Sigmoid colon (tissue), 7 donors: Measurements from ENCODE around the gene TIMM22. TPM values are rescaled to one million over a fixed set of nuclear protein-coding genes. Genes with fewer than 3 reads are reported as not detected.
"Not testable (repeated sequence)": the region's sequence is repeated elsewhere in the genome, so short reads cannot be mapped to it uniquely, and the experiment has no call there.

ENCODE experiments used
- DNase-seq: peaks from one replicate; pipeline ENCODE4 v3.0.0-alpha.2; 2019
- H3K27ac ChIP-seq, 4 donors: fragments of 200-600 bp; sonication (generic); one replicate each; pipeline ENCODE4 v1.5.1; 2016 to 2019; ENCODE audit warnings: mild to moderate bottlenecking in 1 of 4
- H3K27me3 ChIP-seq, 3 donors: fragments of 200-600 bp; sonication (generic); one replicate each; pipeline ENCODE4 v1.5.1; 2019; ENCODE audit warnings: mild to moderate bottlenecking in 1 of 3
- H3K36me3 ChIP-seq, 4 donors: fragments of 200-600 bp; sonication (generic); one replicate each; pipeline ENCODE4 v1.5.1; 2016 to 2019
- H3K4me1 ChIP-seq, 4 donors: fragments of 200-600 bp; sonication (generic); one replicate each; pipeline ENCODE4 v1.5.1; 2017 to 2019
- H3K4me3 ChIP-seq, 4 donors: fragments of 200-600 bp; sonication (generic); one replicate each; pipeline ENCODE4 v1.5.1; 2017 to 2019; ENCODE audit warnings: mild to moderate bottlenecking in 2 of 4, moderate library complexity in 1 of 4
- H3K9me3 ChIP-seq, 4 donors: fragments of 200-600 bp in 3 of 4; sonication (generic) in 3 of 4; one replicate each; pipeline versions ENCODE4 v1.5.1 to v1.6.1; 2013 to 2019
- EP300 ChIP-seq, 4 donors: sonication (generic); formaldehyde crosslinking; IDR thresholded peaks; one replicate each; pipeline ENCODE4 v1.6.1; 2017; ENCODE audit warnings: antibody characterized with exemption in 4 of 4
- POLR2A ChIP-seq, 2 donors: fragments of 450-650 bp; IDR thresholded peaks; one replicate each; pipeline ENCODE4 v1.6.1; 2016; ENCODE audit warnings: antibody characterized with exemption in 2 of 2, mild to moderate bottlenecking in 2 of 2, moderate library complexity in 2 of 2
- POLR2AphosphoS5 ChIP-seq, 4 donors: sonication (generic); formaldehyde crosslinking; IDR thresholded peaks; one replicate each; pipeline ENCODE4 v1.6.1; 2017; ENCODE audit warnings: antibody characterized with exemption in 4 of 4
- WGBS, 2 donors: extraction: QIAGEN DNeasy Blood & Tissue Kit; methylation state at CpG; one replicate each; pipeline ENCODE4 v1.1.7; 2013; 5-methylcytosine and 5-hydroxymethylcytosine counted together
- intact Hi-C: fragments of 100-400 bp; cut with DNase I; formaldehyde crosslinking; loops from one replicate; pipeline ENCODE4 v1.15.1; 2023
- polyA plus RNA-seq, 3 donors: library from polyadenylated mRNA; stranded (reverse); fragments of 200-250 nt; gene quantifications; one replicate each; pipeline ENCODE4 v1.2.3, GENCODE V29; 2013
- total RNA-seq, 4 donors: library from RNA; depleted of rRNA; stranded (reverse); fragments of >200 nt; gene quantifications; one replicate each; pipeline ENCODE4 v1.1.0, GENCODE V29; 2016
- TF ChIP-seq, protein P1 (sequence below), 4 experiments: fragments of 450-650 bp in 3 of 4; fragments of 200-600 bp in 1 of 4; IDR thresholded peaks; one replicate each; pipeline ENCODE4 v1.5.1; 2016 to 2019; ENCODE audit warnings: antibody characterized with exemption in 4 of 4, mild to moderate bottlenecking in 3 of 4, moderate library complexity in 2 of 4
- donor health status: healthy with polysubstance abuse.
- donor health status: Bipolar disorder and iron deficiency.
- donor health status: healthy.

TIMM22 gene
- total and polyA plus RNA-seq, 7 donors, result 6.0 to 13.6 (median 9.2) TPM

DNA sequence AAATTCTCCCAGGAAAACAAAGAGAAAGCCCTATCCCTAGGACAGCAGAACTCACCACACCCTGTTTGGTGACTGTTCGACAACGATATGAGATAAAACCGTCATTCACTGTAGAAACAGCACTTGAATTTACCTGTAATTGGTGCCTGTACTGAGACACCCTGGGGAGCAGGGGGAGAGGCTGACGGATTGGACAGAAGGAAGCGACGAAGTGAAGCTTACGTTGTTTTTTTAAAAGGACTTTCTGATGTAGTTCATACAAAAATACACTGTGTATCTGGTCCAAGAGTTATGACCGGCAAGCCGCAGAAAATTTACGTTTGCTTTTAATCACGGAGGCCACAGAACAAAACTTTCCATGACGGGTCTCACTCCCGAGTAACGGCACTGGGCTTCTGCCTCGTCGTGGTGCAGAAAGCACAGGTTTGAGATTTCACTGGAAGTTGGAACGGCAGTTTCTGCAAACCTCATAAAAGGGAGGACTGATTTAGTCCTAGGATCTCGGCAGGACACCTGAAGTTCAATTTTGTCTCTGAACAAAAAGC lies 27.0 kb upstream of the TIMM22 start:
- WGBS, 2 donors, result 16 to 38% methylated on average over 18 of the region's 18 CpGs
- intact Hi-C loops, result loop anchor here (5.0 kb wide), 1 partner anchor 88 kb away; no protein-coding TSS in a partner anchor
- Histone ChIP-seq H3K27me3 (no peaks in the 10 kb centered on the region), H3K36me3 (no peaks in the 10 kb centered on the region), H3K9me3 (no peaks in the 10 kb centered on the region), H3K4me1 (peaks cover 0 to 70% (median 57%) of the 10 kb centered on the region in 4 donors), H3K4me3 (peak overlapping the region; percentile 4 to 45 (median 34)), H3K27ac (peak overlapping the region; percentile 63 to 93 (median 86))
- TF ChIP-seq, protein P1, sequence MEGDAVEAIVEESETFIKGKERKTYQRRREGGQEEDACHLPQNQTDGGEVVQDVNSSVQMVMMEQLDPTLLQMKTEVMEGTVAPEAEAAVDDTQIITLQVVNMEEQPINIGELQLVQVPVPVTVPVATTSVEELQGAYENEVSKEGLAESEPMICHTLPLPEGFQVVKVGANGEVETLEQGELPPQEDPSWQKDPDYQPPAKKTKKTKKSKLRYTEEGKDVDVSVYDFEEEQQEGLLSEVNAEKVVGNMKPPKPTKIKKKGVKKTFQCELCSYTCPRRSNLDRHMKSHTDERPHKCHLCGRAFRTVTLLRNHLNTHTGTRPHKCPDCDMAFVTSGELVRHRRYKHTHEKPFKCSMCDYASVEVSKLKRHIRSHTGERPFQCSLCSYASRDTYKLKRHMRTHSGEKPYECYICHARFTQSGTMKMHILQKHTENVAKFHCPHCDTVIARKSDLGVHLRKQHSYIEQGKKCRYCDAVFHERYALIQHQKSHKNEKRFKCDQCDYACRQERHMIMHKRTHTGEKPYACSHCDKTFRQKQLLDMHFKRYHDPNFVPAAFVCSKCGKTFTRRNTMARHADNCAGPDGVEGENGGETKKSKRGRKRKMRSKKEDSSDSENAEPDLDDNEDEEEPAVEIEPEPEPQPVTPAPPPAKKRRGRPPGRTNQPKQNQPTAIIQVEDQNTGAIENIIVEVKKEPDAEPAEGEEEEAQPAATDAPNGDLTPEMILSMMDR (IDR thresholded peaks at IDR 0.05), result no peak
- TF ChIP-seq POLR2AphosphoS5 (IDR thresholded peaks at IDR 0.05) (peak; percentile 51 to 74 (median 64)), POLR2A (IDR thresholded peaks at IDR 0.05) (no peak), EP300 (IDR thresholded peaks at IDR 0.05) (peak; percentile 57 to 97 (median 91))
- peak; percentile 89 for DNase-seq

DNA sequence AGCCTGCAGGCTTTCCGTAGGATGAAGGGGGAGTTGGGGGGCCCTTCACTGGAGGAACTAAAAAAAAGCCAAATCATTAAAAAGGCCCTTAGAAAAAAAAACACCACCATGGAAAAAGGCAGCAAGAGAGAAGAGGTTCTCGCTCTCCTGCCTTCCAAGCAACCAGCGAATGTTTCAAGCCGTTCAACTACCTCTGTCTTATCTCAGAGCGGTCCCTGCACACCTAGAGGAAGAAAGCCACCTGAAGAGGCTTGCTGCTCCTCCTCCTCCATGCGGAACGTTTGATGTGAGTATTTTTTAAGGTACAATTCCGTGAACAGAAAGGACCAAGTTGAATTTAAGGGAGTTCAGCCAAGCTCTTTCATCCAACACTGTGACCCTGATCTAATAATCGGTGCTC lies 26.6 kb upstream of the TIMM22 start:
- Histone ChIP-seq H3K27me3 (no peaks in the 10 kb centered on the region), H3K27ac (peak overlapping the region; percentile 63 to 93 (median 86)), H3K4me1 (peaks cover 0 to 70% (median 57%) of the 10 kb centered on the region in 4 donors), H3K36me3 (no peaks in the 10 kb centered on the region), H3K9me3 (no peaks in the 10 kb centered on the region), H3K4me3 (peak overlapping the region; percentile 4 to 45 (median 34))
- WGBS, 2 donors, result 59 to 67% methylated on average over 9 of the region's 9 CpGs
- DNase-seq, result no peak
- intact Hi-C loops, result loop anchor here (5.0 kb wide), 1 partner anchor 88 kb away; no protein-coding TSS in a partner anchor
- TF ChIP-seq POLR2AphosphoS5 (IDR thresholded peaks at IDR 0.05), result no peak
- TF ChIP-seq, protein P1 (IDR thresholded peaks at IDR 0.05), result no peak
- no peak for TF ChIP-seq EP300 (IDR thresholded peaks at IDR 0.05)
- no peak for TF ChIP-seq POLR2A (IDR thresholded peaks at IDR 0.05)

DNA sequence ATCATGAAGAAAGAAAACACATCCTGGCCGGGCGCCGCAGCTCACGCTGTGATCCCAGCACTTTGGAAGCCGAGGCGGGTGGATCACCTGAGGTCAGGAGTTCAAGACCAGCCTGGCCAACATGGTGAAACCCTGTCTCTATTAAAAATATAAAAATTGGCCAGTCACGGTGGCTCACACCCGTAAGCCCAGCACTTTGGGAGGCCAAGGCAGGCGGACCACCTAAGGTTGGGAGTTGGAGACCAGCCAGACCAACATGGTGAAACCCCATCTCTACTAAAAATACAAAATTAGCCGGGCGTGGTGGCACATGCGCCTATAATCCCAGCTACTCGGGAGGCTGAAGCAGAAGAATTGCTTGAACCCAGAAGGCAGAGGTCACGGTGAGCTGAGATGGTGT lies 25.1 kb upstream of the TIMM22 start:
- DNase-seq, H3K36me3 ChIP-seq, H3K4me3 ChIP-seq, H3K27me3 ChIP-seq, H3K9me3 ChIP-seq: not testable (repeated sequence)
- Histone ChIP-seq H3K4me1 (peaks cover 0 to 69% (median 59%) of the 10 kb centered on the region in 4 donors), H3K27ac (peak overlapping the region in 3 of 4 donors; percentile 81 to 93 (median 92))
- intact Hi-C loops, result loop anchor here (5.0 kb wide), 1 partner anchor 90 kb away; no protein-coding TSS in a partner anchor
- 86 to 91% methylated on average over 14 of the region's 14 CpGs for WGBS, 2 donors

DNA sequence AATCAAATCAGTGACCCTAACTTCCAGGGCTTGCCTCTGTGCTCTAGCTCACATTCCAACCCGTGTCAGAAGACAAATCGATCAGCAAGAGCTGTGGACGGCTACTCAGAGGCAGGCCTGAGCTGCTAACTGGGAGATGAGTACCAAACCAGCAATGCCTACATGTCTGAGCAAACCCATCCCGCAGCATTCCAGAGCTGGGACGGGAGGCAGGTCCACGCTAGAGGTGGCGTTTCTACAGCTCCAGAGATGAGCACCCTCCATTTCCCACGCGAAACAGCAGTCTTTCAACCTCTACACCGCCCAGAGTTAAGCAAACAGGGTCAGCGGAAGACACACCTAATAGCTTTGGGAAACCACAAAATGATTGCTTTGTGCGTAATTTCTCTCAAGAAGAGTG lies 23.9 kb upstream of the TIMM22 start:
- no peaks in the 10 kb centered on the region for H3K36me3 ChIP-seq
- H3K27me3 ChIP-seq, result no peaks in the 10 kb centered on the region
- no peak for DNase-seq
- peak overlapping the region in 2 of 4 donors; percentile 92 to 93 for H3K27ac ChIP-seq
- TF ChIP-seq EP300 (IDR thresholded peaks at IDR 0.05), result no peak
- TF ChIP-seq POLR2AphosphoS5 (IDR thresholded peaks at IDR 0.05), result peak in 2 of 4 donors; percentile 11 to 19
- 39 to 70% methylated on average over 12 of the region's 12 CpGs for WGBS, 2 donors
- H3K9me3 ChIP-seq, result no peaks in the 10 kb centered on the region
- no peak overlapping the region for H3K4me3 ChIP-seq
- intact Hi-C loops, result loop anchor here (5.0 kb wide), 1 partner anchor 91 kb away; no protein-coding TSS in a partner anchor
- H3K4me1 ChIP-seq, result peaks cover 0 to 74% (median 61%) of the 10 kb centered on the region in 4 donors

DNA sequence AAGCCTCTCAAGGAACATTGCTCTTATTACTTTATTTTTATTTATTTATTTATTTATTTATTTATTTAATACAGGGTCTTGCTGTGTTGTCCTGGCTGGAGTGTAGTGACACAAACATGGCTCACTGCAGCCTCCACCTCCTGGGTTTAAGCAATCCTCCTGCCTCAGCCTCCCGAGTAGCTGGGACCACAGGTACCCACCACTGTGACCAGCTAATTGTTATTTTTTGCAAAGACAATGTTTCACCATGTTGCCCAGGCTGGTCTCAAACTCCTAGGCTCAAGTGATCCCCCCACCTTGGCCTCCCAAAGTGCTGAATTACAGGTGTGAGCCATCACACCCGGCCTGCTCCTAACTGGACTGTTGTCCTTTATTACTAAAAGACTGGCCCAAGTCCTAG lies 22.2 kb upstream of the TIMM22 start:
- Histone ChIP-seq H3K4me1 (peaks cover 0 to 57% (median 47%) of the 10 kb centered on the region in 4 donors), H3K27ac (peak overlapping the region in 3 of 4 donors; percentile 88 to 93 (median 92))
- H3K9me3 ChIP-seq, H3K27me3 ChIP-seq, H3K4me3 ChIP-seq, H3K36me3 ChIP-seq, DNase-seq: not testable (repeated sequence)
- WGBS, 2 donors, result 62 to 87% methylated on average over 2 of the region's 2 CpGs
- intact Hi-C loops, result loop anchor here (5.0 kb wide), 1 partner anchor 92 kb away; no protein-coding TSS in a partner anchor

DNA sequence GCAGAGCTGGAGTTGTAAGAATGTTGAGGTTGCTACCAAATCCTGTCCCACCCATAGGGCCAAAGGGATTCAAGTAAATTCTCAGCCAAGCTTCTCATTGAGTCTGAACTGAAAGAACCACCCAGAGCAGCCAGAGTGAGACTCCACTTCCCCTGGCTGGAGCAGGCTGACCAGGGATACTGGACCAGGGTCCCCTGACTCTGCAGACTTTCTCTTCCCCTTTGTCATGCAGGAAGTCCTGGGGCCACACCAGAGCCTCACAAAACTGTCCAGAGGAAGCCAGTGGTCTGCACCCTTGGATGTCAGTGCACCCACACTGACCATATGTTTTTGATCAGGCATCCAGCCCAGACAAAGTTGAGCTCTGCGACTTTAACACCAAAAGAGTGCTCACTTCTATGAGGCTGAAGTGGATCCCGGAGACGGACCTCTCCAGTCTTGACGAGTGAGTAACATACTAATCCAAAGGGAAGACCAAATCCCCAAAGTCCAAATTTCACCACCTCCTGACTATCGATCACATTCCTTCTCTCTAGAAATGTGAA lies 21.5 kb upstream of the TIMM22 start:
- Histone ChIP-seq H3K4me1 (peaks cover 0 to 58% (median 50%) of the 10 kb centered on the region in 4 donors), H3K4me3 (no peak overlapping the region), H3K27me3 (no peaks in the 10 kb centered on the region), H3K9me3 (no peaks in the 10 kb centered on the region), H3K27ac (peak overlapping the region in 3 of 4 donors; percentile 88 to 93 (median 92)), H3K36me3 (no peaks in the 10 kb centered on the region)
- intact Hi-C loops, result no loop called here
- WGBS, 2 donors, result 64% methylated on average over 5 of the region's 5 CpGs
- DNase-seq, result no peak
- TF ChIP-seq EP300 (IDR thresholded peaks at IDR 0.05) (no peak), POLR2A (IDR thresholded peaks at IDR 0.05) (no peak), POLR2AphosphoS5 (IDR thresholded peaks at IDR 0.05) (no peak)
- TF ChIP-seq, protein P1 (IDR thresholded peaks at IDR 0.05), result no peak
